Daoy (cell line): Measurements from ENCODE around the gene C15orf61. TPM values are rescaled to one million over a fixed set of nuclear protein-coding genes. Genes with fewer than 3 reads are reported as not detected.

Experiments used
- total RNA-seq: library from RNA; depleted of rRNA; stranded (reverse); fragments of >200 nt; shearing (Covaris generic); gene quantifications from 2 replicates; pipeline ENCODE4 v1.2.3, GENCODE V29; 2014; rRNA removed

C15orf61 gene
- total RNA-seq, 1 experiment from 2014 or later, result 2.2 TPM

Other genes with a start within 250 kb of the C15orf61 start
- gene MAP2K5, start 21.6 kb downstream of the C15orf61 start, total RNA-seq, result 2.2 and 3.4 TPM in 2 replicates